Neural progenitor cell (in vitro differentiated cells): ENCODE measurements around the gene DSCAML1.

Source experiments
- CTCF ChIP-seq: fragments of 200-600 bp; sonication (generic); IDR thresholded peaks from 2 replicates; pipeline ENCODE4 v1.5.1; 2017; ENCODE audit warnings: antibody characterized with exemption, mild to moderate bottlenecking
- EZH2 ChIP-seq: fragments of 200-600 bp; sonication (generic); IDR thresholded peaks from 2 replicates; pipeline ENCODE4 v1.6.1; 2017; ENCODE audit warnings: antibody characterized with exemption, mild to moderate bottlenecking, moderate library complexity

- TF ChIP-seq CTCF (no peak), EZH2 (no peak)
Observed at GRCh38 chr11:117586392-117586791, 210.6 kb downstream of the DSCAML1 start.
